Measurements from ENCODE around the gene RRM2.

Gene RRM2

DNA sequence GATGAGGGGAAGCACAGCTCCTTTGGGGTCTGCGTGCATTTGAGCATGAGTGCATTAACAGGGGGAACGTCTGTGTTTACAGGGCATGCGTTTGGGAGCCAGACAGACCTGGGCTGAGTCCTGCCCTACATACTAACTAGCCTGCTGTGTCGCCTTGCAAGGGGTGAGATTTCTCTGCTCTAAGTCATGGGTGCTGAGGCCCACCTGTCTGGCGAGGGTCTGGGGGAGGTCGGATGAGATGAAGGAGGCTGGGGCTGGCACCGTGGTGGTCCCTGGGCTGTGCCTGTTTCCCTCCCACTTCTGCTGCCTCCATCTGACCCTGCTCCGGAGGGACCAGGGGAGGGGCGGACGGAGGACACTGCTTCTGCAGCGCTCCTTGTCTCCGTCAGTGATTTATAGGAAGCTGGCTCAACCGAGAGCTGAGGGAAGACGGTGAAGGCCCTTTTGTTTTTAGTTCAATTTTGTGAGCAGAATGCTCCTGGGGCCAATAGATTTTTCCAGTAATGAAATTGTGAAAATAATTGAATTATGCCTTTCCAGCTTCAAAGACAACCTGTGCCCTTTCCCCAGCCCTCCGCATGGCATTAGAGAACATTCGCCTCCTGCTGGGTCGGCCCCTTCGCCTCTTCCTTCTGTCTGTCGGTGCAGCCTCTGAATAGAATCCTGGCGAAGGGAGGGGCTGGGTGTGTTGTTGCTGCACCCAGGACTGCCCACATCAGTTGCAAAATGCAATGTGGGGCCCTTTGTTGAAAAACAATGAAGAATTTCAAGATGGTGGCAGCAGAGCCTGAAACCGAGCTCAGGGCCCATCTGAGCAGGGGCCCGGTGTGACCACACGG lies 49.7 kb downstream of the RRM2 start:
- no peak for DNase-seq

DNA sequence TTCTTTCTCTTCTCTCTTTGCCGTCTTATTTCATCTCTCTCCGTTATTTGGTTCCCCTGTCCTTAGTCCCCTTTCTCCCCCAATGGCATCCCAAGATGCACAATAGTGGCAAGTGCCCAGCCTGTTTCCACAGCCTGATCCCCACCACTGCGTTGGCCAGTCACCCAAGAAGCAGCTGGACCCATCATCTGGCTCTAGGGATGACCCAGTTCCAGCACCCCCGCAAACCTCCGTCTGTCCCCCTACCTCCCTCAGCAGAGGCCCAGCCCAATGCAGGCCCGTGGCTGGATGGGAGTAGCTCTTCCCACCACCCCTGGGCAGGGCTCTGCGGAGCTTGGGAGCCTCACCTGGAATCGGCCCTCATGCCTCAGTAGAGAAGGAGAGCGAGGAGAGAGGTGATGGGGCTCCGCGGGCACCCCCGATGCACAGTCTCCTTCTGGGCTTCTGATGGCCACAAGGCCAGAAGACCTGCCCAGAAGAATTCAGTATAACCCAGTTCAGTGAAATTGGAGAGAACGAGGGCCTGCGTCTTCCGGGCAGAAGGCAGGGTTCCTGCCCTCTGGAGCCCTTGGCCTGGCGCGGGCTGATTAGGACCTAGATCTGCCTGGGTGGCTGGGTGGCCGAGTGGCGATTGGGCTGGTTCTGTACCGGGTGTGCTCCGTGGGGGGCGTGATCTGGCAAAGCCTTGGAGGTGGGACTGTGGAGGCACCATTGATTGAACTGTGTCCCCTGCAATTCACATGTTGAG lies 50.9 kb downstream of the RRM2 start:
- no peak for DNase-seq

GRCh38 chr2:10174173-10174572 lies 51.6 kb downstream of the RRM2 start:
- DNase-seq = no peak

DNA sequence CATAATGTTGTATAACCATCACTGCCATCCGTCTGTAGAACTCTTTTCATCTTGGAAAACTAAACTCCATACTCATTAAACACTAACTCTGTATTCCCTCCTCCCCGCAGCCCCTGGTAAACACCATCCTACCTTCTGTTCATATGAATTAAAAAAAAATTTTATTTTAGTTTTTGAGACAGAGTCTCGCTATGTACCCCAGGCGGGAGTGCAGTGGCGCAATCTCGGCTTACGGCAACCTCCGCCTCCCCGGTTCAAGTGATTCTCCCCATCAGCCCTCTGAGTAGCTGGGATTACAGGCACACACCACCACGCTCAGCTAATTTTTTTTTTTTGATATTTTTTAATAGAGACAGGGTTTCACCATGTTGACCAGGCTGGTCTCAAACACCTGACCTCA lies 52.9 kb downstream of the RRM2 start:
- DNase-seq = no peak

- no peak for DNase-seq
Measured at GRCh38 chr2:10178751-10179150, 56.2 kb downstream of the RRM2 start.

GRCh38 chr2:10179422-10179821 lies 56.9 kb downstream of the RRM2 start:
- no peak for DNase-seq

- DNase-seq = no peak
Measured at GRCh38 chr2:10180229-10180628, 57.7 kb downstream of the RRM2 start.

All from T-helper 2 cell (primary cell).